ENCODE measurements around the gene PRDM16. TPM values are rescaled to one million over a fixed set of nuclear protein-coding genes. Genes with fewer than 3 reads are reported as not detected.

The PRDM16 gene
- total and polyA plus RNA-seq, 5 experiments from 2014 or later = not detected

GRCh38 chr1:3466366-3467075 lies 397.5 kb downstream of the PRDM16 start:
- no peak overlapping the region for H3K27ac Mint-ChIP-seq
- peaks cover 0 to 8% (median 6%) of the 10 kb centered on the region in 4 donors for H3K4me1 Mint-ChIP-seq
- POLR2A ChIA-PET = interaction anchor here (0.7 kb wide), 1 partner anchor 12 kb away, joined by 3 read pairs; no protein-coding TSS in a partner anchor
- H3K4me3 Mint-ChIP-seq = no peak overlapping the region
- DNase-seq (peak in 1 of 10 donors; percentile 50), ATAC-seq (no peak)
- H3K27me3 Mint-ChIP-seq = no peaks in the 10 kb centered on the region
- no peaks in the 10 kb centered on the region for H3K9me3 Mint-ChIP-seq
- H3K36me3 Mint-ChIP-seq = no peaks in the 10 kb centered on the region

GRCh38 chr1:3467096-3468036 lies 398.4 kb downstream of the PRDM16 start:
- Mint-ChIP-seq H3K36me3 (no peaks in the 10 kb centered on the region), H3K4me1 (peaks cover 0 to 8% (median 6%) of the 10 kb centered on the region in 4 donors), H3K27me3 (no peaks in the 10 kb centered on the region), H3K9me3 (no peaks in the 10 kb centered on the region), H3K27ac (no peak overlapping the region), H3K4me3 (no peak overlapping the region)
- POLR2A ChIA-PET = interaction anchor here (0.6 kb wide), 1 partner anchor 327 kb away, joined by 8 read pairs; no protein-coding TSS in a partner anchor
- DNase-seq (peak in 2 of 10 donors; percentile 8 to 54), ATAC-seq (no peak)

- Mint-ChIP-seq H3K27ac (no peak overlapping the region), H3K36me3 (no peaks in the 10 kb centered on the region), H3K4me3 (no peak overlapping the region), H3K9me3 (no peaks in the 10 kb centered on the region), H3K27me3 (no peaks in the 10 kb centered on the region), H3K4me1 (peaks cover 0 to 8% (median 6%) of the 10 kb centered on the region in 4 donors)
- DNase-seq (peak in 2 of 10 donors; percentile 4 to 53), ATAC-seq (no peak)
- POLR2A ChIA-PET = no interaction called here
Measured at GRCh38 chr1:3468236-3469103, 399.5 kb downstream of the PRDM16 start.

- peaks cover 0 to 5% (median 0%) of the 10 kb centered on the region in 5 donors for H3K27me3 Mint-ChIP-seq
- no peak overlapping the region for H3K27ac Mint-ChIP-seq
- peak in 2 of 10 donors; percentile 4 to 64 for DNase-seq
Measured at GRCh38 chr1:3469104-3469848, 400.3 kb downstream of the PRDM16 start.

GRCh38 chr1:3469849-3470649 lies 401.0 kb downstream of the PRDM16 start:
- DNase-seq (peak in 2 of 10 donors; percentile 1 to 55), ATAC-seq (no peak)
- POLR2A ChIA-PET = no interaction called here
- Mint-ChIP-seq H3K36me3 (no peaks in the 10 kb centered on the region), H3K27ac (no peak overlapping the region), H3K4me1 (peaks cover 0 to 8% (median 6%) of the 10 kb centered on the region in 4 donors), H3K4me3 (no peak overlapping the region), H3K9me3 (no peaks in the 10 kb centered on the region), H3K27me3 (peaks cover 0 to 5% (median 0%) of the 10 kb centered on the region in 5 donors)

More at GRCh38 chr1:3469104-3469848, 400.3 kb downstream of the PRDM16 start:
- POLR2A ChIA-PET = no interaction called here
- Mint-ChIP-seq H3K4me3 (no peak overlapping the region), H3K36me3 (no peaks in the 10 kb centered on the region), H3K4me1 (peaks cover 0 to 8% (median 6%) of the 10 kb centered on the region in 4 donors), H3K9me3 (no peaks in the 10 kb centered on the region)
- ATAC-seq = no peak

GRCh38 chr1:3470650-3471355 lies 401.8 kb downstream of the PRDM16 start:
- no peak overlapping the region for H3K4me3 Mint-ChIP-seq
- no peak overlapping the region for H3K27ac Mint-ChIP-seq
- peaks cover 0 to 5% (median 0%) of the 10 kb centered on the region in 5 donors for H3K27me3 Mint-ChIP-seq
- ATAC-seq (no peak), DNase-seq (peak in 1 of 10 donors; percentile 21)
- H3K4me1 Mint-ChIP-seq = peaks cover 0 to 5% (median 4%) of the 10 kb centered on the region in 4 donors
- no peaks in the 10 kb centered on the region for H3K36me3 Mint-ChIP-seq
- no peaks in the 10 kb centered on the region for H3K9me3 Mint-ChIP-seq
- POLR2A ChIA-PET = no interaction called here

- ATAC-seq = no peak
Measured at GRCh38 chr1:3471356-3472087, 402.5 kb downstream of the PRDM16 start.

GRCh38 chr1:3472088-3472850 lies 403.3 kb downstream of the PRDM16 start:
- Mint-ChIP-seq H3K36me3 (no peaks in the 10 kb centered on the region), H3K4me3 (no peak overlapping the region), H3K4me1 (peaks cover 0 to 4% (median 0%) of the 10 kb centered on the region in 4 donors), H3K9me3 (no peaks in the 10 kb centered on the region), H3K27me3 (peaks cover 0 to 5% (median 0%) of the 10 kb centered on the region in 5 donors), H3K27ac (peak overlapping the region in 1 of 10 donors; percentile 13)
- DNase-seq (no peak), ATAC-seq (no peak)
- POLR2A ChIA-PET = no interaction called here

More at GRCh38 chr1:3471356-3472087, 402.5 kb downstream of the PRDM16 start:
- Mint-ChIP-seq H3K36me3 (no peaks in the 10 kb centered on the region), H3K27ac (no peak overlapping the region), H3K4me3 (no peak overlapping the region), H3K27me3 (peaks cover 0 to 5% (median 0%) of the 10 kb centered on the region in 5 donors), H3K9me3 (no peaks in the 10 kb centered on the region), H3K4me1 (peaks cover 0 to 4% (median under 1%) of the 10 kb centered on the region in 4 donors)
- no peak for DNase-seq
- POLR2A ChIA-PET = no interaction called here

- H3K27ac Mint-ChIP-seq = no peak overlapping the region
- H3K4me1 Mint-ChIP-seq = peaks cover 0 to 4% (median 0%) of the 10 kb centered on the region in 4 donors
- peaks cover 0 to 5% (median 0%) of the 10 kb centered on the region in 5 donors for H3K27me3 Mint-ChIP-seq
- DNase-seq (no peak), ATAC-seq (no peak)
- POLR2A ChIA-PET = no interaction called here
- H3K36me3 Mint-ChIP-seq = no peaks in the 10 kb centered on the region
- no peak overlapping the region for H3K4me3 Mint-ChIP-seq
- H3K9me3 Mint-ChIP-seq = no peaks in the 10 kb centered on the region
Measured at GRCh38 chr1:3472906-3473305, 403.9 kb downstream of the PRDM16 start.

All from naive thymus-derived CD8-positive, alpha-beta T cell (primary cell).